ENCODE data around the gene MAGEB1.

The MAGEB1 gene

GRCh38 chrX:30296408-30297254 lies 49.7 kb downstream of the MAGEB1 start:
- no peak for DNase-seq (ENCODE audit: low read depth)

- no peak for DNase-seq (ENCODE audit: low read depth)
These were observed 54.3 kb downstream of the MAGEB1 start for GRCh38 chrX:30301208-30301607.

Data from activated T-cell treated with anti-CD3 and anti-CD28 coated beads for 1 hour (primary cell).